Glutamatergic neuron (in vitro differentiated cells): ENCODE measurements around the gene KCTD15. TPM values are rescaled to one million over a fixed set of nuclear protein-coding genes. Genes with fewer than 3 reads are reported as not detected.
A peak's percentile ranks its signal among the peaks of the same experiment; 100 is the strongest.

ENCODE experiments used
- DNase-seq: peaks from one replicate; pipeline ENCODE4 v3.0.0; 2022
- H3K27ac Mint-ChIP-seq: one replicate; pipeline ENCODE4 v1.8.0; 2020; ENCODE audit warnings: mild to moderate bottlenecking, mixed read lengths, inconsistent platforms; ENCODE audit not compliant: unreplicated experiment
- H3K27me3 Mint-ChIP-seq: one replicate; pipeline ENCODE4 v1.8.0; 2020; ENCODE audit warnings: mild to moderate bottlenecking, moderate library complexity, mixed read lengths, inconsistent platforms; ENCODE audit not compliant: unreplicated experiment
- H3K36me3 Mint-ChIP-seq: one replicate; pipeline ENCODE4 v1.8.0; 2020; ENCODE audit warnings: mild to moderate bottlenecking, mixed read lengths, inconsistent platforms; ENCODE audit not compliant: unreplicated experiment
- H3K4me1 Mint-ChIP-seq: one replicate; pipeline ENCODE4 v1.8.0; 2020; ENCODE audit warnings: mild to moderate bottlenecking, low read depth, mixed read lengths, inconsistent platforms; ENCODE audit not compliant: unreplicated experiment
- H3K4me3 Mint-ChIP-seq: one replicate; pipeline ENCODE4 v1.8.0; 2020; ENCODE audit warnings: mild to moderate bottlenecking, mixed read lengths, inconsistent platforms; ENCODE audit not compliant: unreplicated experiment
- H3K9me3 Mint-ChIP-seq: one replicate; pipeline ENCODE4 v1.8.0; 2020; ENCODE audit warnings: mild to moderate bottlenecking, moderate library complexity, mixed read lengths, inconsistent platforms; ENCODE audit not compliant: unreplicated experiment
- CTCF ChIP-seq: fragments of 200-600 bp; sonication (generic); IDR thresholded peaks from one replicate; pipeline ENCODE4 v1.5.0; 2021; ENCODE audit not compliant: partially characterized antibody, unreplicated experiment
- total RNA-seq: library from RNA; stranded (reverse); fragmentation: NEBNext Ultra II Directional; extraction: Animal tissue kit (Norgen Biotek cat#: 25700); gene quantifications from one replicate; pipeline ENCODE4 v1.2.1, GENCODE V29; 2021; ENCODE audit not compliant: unreplicated experiment

The KCTD15 gene
- total RNA-seq, 1 donor from 2014 or later = 53.4 TPM

GRCh38 chr19:33800012-33800680, 3.5 kb downstream of the KCTD15 start:
- Mint-ChIP-seq H3K9me3 (peaks cover 9% of the 10 kb centered on the region), H3K4me3 (peak overlapping the region; percentile 88), H3K27me3 (peaks cover 11% of the 10 kb centered on the region), H3K36me3 (no peaks in the 10 kb centered on the region), H3K4me1 (peaks cover 35% of the 10 kb centered on the region), H3K27ac (peak overlapping the region; percentile 96)
- DNase-seq = no peak
- no peak for TF ChIP-seq CTCF

GRCh38 chr19:33801411-33801810, 4.7 kb downstream of the KCTD15 start:
- DNase-seq = no peak
- H3K36me3 Mint-ChIP-seq = peaks cover 5% of the 10 kb centered on the region
- H3K4me3 Mint-ChIP-seq = no peak overlapping the region
- TF ChIP-seq CTCF = no peak
- H3K4me1 Mint-ChIP-seq = peaks cover 38% of the 10 kb centered on the region
- peaks cover 12% of the 10 kb centered on the region for H3K9me3 Mint-ChIP-seq
- H3K27me3 Mint-ChIP-seq = peaks cover 16% of the 10 kb centered on the region
- no peak overlapping the region for H3K27ac Mint-ChIP-seq

GRCh38 chr19:33802001-33802400, 5.3 kb downstream of the KCTD15 start:
- peak overlapping the region; percentile 30 for H3K4me3 Mint-ChIP-seq

GRCh38 chr19:33802801-33803200, 6.1 kb downstream of the KCTD15 start:
- no peak for DNase-seq
- Mint-ChIP-seq H3K27ac (no peak overlapping the region), H3K27me3 (peaks cover 17% of the 10 kb centered on the region), H3K36me3 (peaks cover 5% of the 10 kb centered on the region), H3K4me3 (no peak overlapping the region), H3K4me1 (peaks cover 38% of the 10 kb centered on the region), H3K9me3 (peaks cover 10% of the 10 kb centered on the region)
- TF ChIP-seq CTCF = no peak

More at GRCh38 chr19:33802001-33802400, 5.3 kb downstream of the KCTD15 start:
- Mint-ChIP-seq H3K4me1 (peaks cover 38% of the 10 kb centered on the region), H3K27me3 (peaks cover 17% of the 10 kb centered on the region), H3K9me3 (peaks cover 12% of the 10 kb centered on the region), H3K27ac (no peak overlapping the region), H3K36me3 (peaks cover 5% of the 10 kb centered on the region)
- TF ChIP-seq CTCF = no peak
- no peak for DNase-seq

- Mint-ChIP-seq H3K36me3 (peaks cover 5% of the 10 kb centered on the region), H3K4me1 (peaks cover 38% of the 10 kb centered on the region), H3K27me3 (peaks cover 17% of the 10 kb centered on the region), H3K9me3 (peaks cover 10% of the 10 kb centered on the region), H3K4me3 (no peak overlapping the region), H3K27ac (no peak overlapping the region)
- no peak for DNase-seq
- TF ChIP-seq CTCF = no peak
Measured at GRCh38 chr19:33803383-33803782, 6.7 kb downstream of the KCTD15 start.
